Measurements from ENCODE around the gene CBLN3. TPM values are rescaled to one million over a fixed set of nuclear protein-coding genes. Genes with fewer than 3 reads are reported as not detected.
A peak's percentile ranks its signal among the peaks of the same experiment; 100 is the strongest.

The CBLN3 gene
- total RNA-seq, 1 donor from 2014 or later, result under 0.01 TPM

- H3K27ac ChIP-seq (ENCODE audit: low read depth, low read length), result no peak overlapping the region
- peaks cover 46 to 54% (median 50%) of the 10 kb centered on the region in 3 donors for H3K4me1 ChIP-seq (ENCODE audit: control insufficient read depth in 3 of 3, insufficient read depth in 3 of 3, low read length in 3 of 3)
- no peak overlapping the region for H3K9ac ChIP-seq (ENCODE audit: low read depth in 1 of 3, low read length in 3 of 3)
- no peaks in the 10 kb centered on the region for H3K9me3 ChIP-seq (ENCODE audit: control insufficient read depth in 3 of 3, low read length in 3 of 3)
- no peaks in the 10 kb centered on the region for H3K27me3 ChIP-seq (ENCODE audit: control insufficient read depth in 3 of 3, insufficient read depth in 3 of 3, low read length in 3 of 3)
- H3K36me3 ChIP-seq (ENCODE audit: control insufficient read depth in 3 of 3, insufficient read depth in 3 of 3, low read length in 3 of 3), result peaks cover 49 to 66% (median 64%) of the 10 kb centered on the region in 3 donors
- H3K4me3 ChIP-seq (ENCODE audit: low read length in 3 of 3), result no peak overlapping the region
Measured at GRCh38 chr14:24434036-24434435, 4.6 kb upstream of the CBLN3 start.

GRCh38 chr14:24432259-24433131 is 3.0 kb upstream of the CBLN3 start:
- Histone ChIP-seq H3K4me3 (ENCODE audit: low read length in 3 of 3) (peak overlapping the region in 1 of 3 donors; percentile 79), H3K36me3 (ENCODE audit: control insufficient read depth in 3 of 3, insufficient read depth in 3 of 3, low read length in 3 of 3) (peaks cover 34 to 51% (median 50%) of the 10 kb centered on the region in 3 donors), H3K9me3 (ENCODE audit: control insufficient read depth in 3 of 3, low read length in 3 of 3) (no peaks in the 10 kb centered on the region), H3K9ac (ENCODE audit: low read depth in 1 of 3, low read length in 3 of 3) (peak overlapping the region in 2 of 3 donors; percentile 2 to 50), H3K27me3 (ENCODE audit: control insufficient read depth in 3 of 3, insufficient read depth in 3 of 3, low read length in 3 of 3) (no peaks in the 10 kb centered on the region), H3K27ac (ENCODE audit: low read depth, low read length) (no peak overlapping the region), H3K4me1 (ENCODE audit: control insufficient read depth in 3 of 3, insufficient read depth in 3 of 3, low read length in 3 of 3) (peaks cover 45 to 50% (median 47%) of the 10 kb centered on the region in 3 donors)

- Histone ChIP-seq H3K9me3 (ENCODE audit: control insufficient read depth in 3 of 3, low read length in 3 of 3) (no peaks in the 10 kb centered on the region), H3K9ac (ENCODE audit: low read depth in 1 of 3, low read length in 3 of 3) (peak overlapping the region; percentile 16 to 90 (median 33)), H3K36me3 (ENCODE audit: control insufficient read depth in 3 of 3, insufficient read depth in 3 of 3, low read length in 3 of 3) (peaks cover 27 to 46% (median 42%) of the 10 kb centered on the region in 3 donors), H3K4me3 (ENCODE audit: low read length in 3 of 3) (peak overlapping the region; percentile 79 to 95 (median 91)), H3K4me1 (ENCODE audit: control insufficient read depth in 3 of 3, insufficient read depth in 3 of 3, low read length in 3 of 3) (peaks cover 38 to 43% (median 39%) of the 10 kb centered on the region in 3 donors), H3K27ac (ENCODE audit: low read depth, low read length) (peak overlapping the region; percentile 95), H3K27me3 (ENCODE audit: control insufficient read depth in 3 of 3, insufficient read depth in 3 of 3, low read length in 3 of 3) (no peaks in the 10 kb centered on the region)
Measured at GRCh38 chr14:24431569-24432258, 2.2 kb upstream of the CBLN3 start.

- Histone ChIP-seq H3K36me3 (ENCODE audit: control insufficient read depth in 3 of 3, insufficient read depth in 3 of 3, low read length in 3 of 3) (peaks cover 21 to 41% (median 34%) of the 10 kb centered on the region in 3 donors), H3K9me3 (ENCODE audit: control insufficient read depth in 3 of 3, low read length in 3 of 3) (no peaks in the 10 kb centered on the region), H3K4me1 (ENCODE audit: control insufficient read depth in 3 of 3, insufficient read depth in 3 of 3, low read length in 3 of 3) (peaks cover 31 to 37% (median 32%) of the 10 kb centered on the region in 3 donors), H3K4me3 (ENCODE audit: low read length in 3 of 3) (peak overlapping the region; percentile 79 to 95 (median 91)), H3K27me3 (ENCODE audit: control insufficient read depth in 3 of 3, insufficient read depth in 3 of 3, low read length in 3 of 3) (no peaks in the 10 kb centered on the region), H3K9ac (ENCODE audit: low read depth in 1 of 3, low read length in 3 of 3) (peak overlapping the region; percentile 90 to 95 (median 90)), H3K27ac (ENCODE audit: low read depth, low read length) (peak overlapping the region; percentile 95)
Measured at GRCh38 chr14:24430682-24431568, 1.5 kb upstream of the CBLN3 start.

- Histone ChIP-seq H3K4me1 (ENCODE audit: control insufficient read depth in 3 of 3, insufficient read depth in 3 of 3, low read length in 3 of 3) (peaks cover 28 to 35% (median 30%) of the 10 kb centered on the region in 3 donors), H3K27me3 (ENCODE audit: control insufficient read depth in 3 of 3, insufficient read depth in 3 of 3, low read length in 3 of 3) (no peaks in the 10 kb centered on the region), H3K4me3 (ENCODE audit: low read length in 3 of 3) (peak overlapping the region; percentile 79 to 95 (median 91)), H3K9me3 (ENCODE audit: control insufficient read depth in 3 of 3, low read length in 3 of 3) (no peaks in the 10 kb centered on the region), H3K9ac (ENCODE audit: low read depth in 1 of 3, low read length in 3 of 3) (peak overlapping the region; percentile 90 to 95 (median 90)), H3K27ac (ENCODE audit: low read depth, low read length) (peak overlapping the region; percentile 95), H3K36me3 (ENCODE audit: control insufficient read depth in 3 of 3, insufficient read depth in 3 of 3, low read length in 3 of 3) (peaks cover 19 to 34% (median 28%) of the 10 kb centered on the region in 3 donors)
Measured at GRCh38 chr14:24430143-24430681, 744 bp upstream of the CBLN3 start.

GRCh38 chr14:24428628-24429394 is 657 bp downstream of the CBLN3 start:
- peak overlapping the region; percentile 76 to 91 (median 79) for H3K4me3 ChIP-seq (ENCODE audit: low read length in 3 of 3)

GRCh38 chr14:24427537-24428508 is 1.6 kb downstream of the CBLN3 start:
- H3K4me3 ChIP-seq (ENCODE audit: low read length in 3 of 3), result no peak overlapping the region
- H3K27me3 ChIP-seq (ENCODE audit: control insufficient read depth in 3 of 3, insufficient read depth in 3 of 3, low read length in 3 of 3), result no peaks in the 10 kb centered on the region
- peaks cover 11 to 17% (median 13%) of the 10 kb centered on the region in 3 donors for H3K36me3 ChIP-seq (ENCODE audit: control insufficient read depth in 3 of 3, insufficient read depth in 3 of 3, low read length in 3 of 3)
- H3K9ac ChIP-seq (ENCODE audit: low read depth in 1 of 3, low read length in 3 of 3), result peak overlapping the region in 1 of 3 donors; percentile 8
- H3K27ac ChIP-seq (ENCODE audit: low read depth, low read length), result no peak overlapping the region
- H3K9me3 ChIP-seq (ENCODE audit: control insufficient read depth in 3 of 3, low read length in 3 of 3), result no peaks in the 10 kb centered on the region
- H3K4me1 ChIP-seq (ENCODE audit: control insufficient read depth in 3 of 3, insufficient read depth in 3 of 3, low read length in 3 of 3), result peaks cover 28 to 32% (median 30%) of the 10 kb centered on the region in 3 donors

More at GRCh38 chr14:24428628-24429394, 657 bp downstream of the CBLN3 start:
- Histone ChIP-seq H3K27me3 (ENCODE audit: control insufficient read depth in 3 of 3, insufficient read depth in 3 of 3, low read length in 3 of 3) (no peaks in the 10 kb centered on the region), H3K27ac (ENCODE audit: low read depth, low read length) (peak overlapping the region; percentile 95), H3K9me3 (ENCODE audit: control insufficient read depth in 3 of 3, low read length in 3 of 3) (no peaks in the 10 kb centered on the region), H3K9ac (ENCODE audit: low read depth in 1 of 3, low read length in 3 of 3) (peak overlapping the region; percentile 90 to 95 (median 90)), H3K36me3 (ENCODE audit: control insufficient read depth in 3 of 3, insufficient read depth in 3 of 3, low read length in 3 of 3) (peaks cover 19 to 26% (median 21%) of the 10 kb centered on the region in 3 donors), H3K4me1 (ENCODE audit: control insufficient read depth in 3 of 3, insufficient read depth in 3 of 3, low read length in 3 of 3) (peaks cover 28 to 33% (median 30%) of the 10 kb centered on the region in 3 donors)

GRCh38 chr14:24426912-24427536 is 2.4 kb downstream of the CBLN3 start:
- Histone ChIP-seq H3K4me3 (ENCODE audit: low read length in 3 of 3) (no peak overlapping the region), H3K9me3 (ENCODE audit: control insufficient read depth in 3 of 3, low read length in 3 of 3) (no peaks in the 10 kb centered on the region), H3K9ac (ENCODE audit: low read depth in 1 of 3, low read length in 3 of 3) (peak overlapping the region in 1 of 3 donors; percentile 3), H3K27ac (ENCODE audit: low read depth, low read length) (no peak overlapping the region), H3K27me3 (ENCODE audit: control insufficient read depth in 3 of 3, insufficient read depth in 3 of 3, low read length in 3 of 3) (no peaks in the 10 kb centered on the region), H3K4me1 (ENCODE audit: control insufficient read depth in 3 of 3, insufficient read depth in 3 of 3, low read length in 3 of 3) (peaks cover 22 to 24% (median 23%) of the 10 kb centered on the region in 3 donors), H3K36me3 (ENCODE audit: control insufficient read depth in 3 of 3, insufficient read depth in 3 of 3, low read length in 3 of 3) (peaks cover 4 to 10% (median 5%) of the 10 kb centered on the region in 3 donors)

All from skeletal muscle tissue (tissue), 4 donors.